ENCODE results near the gene ACTRT3.

Gene ACTRT3

DNA sequence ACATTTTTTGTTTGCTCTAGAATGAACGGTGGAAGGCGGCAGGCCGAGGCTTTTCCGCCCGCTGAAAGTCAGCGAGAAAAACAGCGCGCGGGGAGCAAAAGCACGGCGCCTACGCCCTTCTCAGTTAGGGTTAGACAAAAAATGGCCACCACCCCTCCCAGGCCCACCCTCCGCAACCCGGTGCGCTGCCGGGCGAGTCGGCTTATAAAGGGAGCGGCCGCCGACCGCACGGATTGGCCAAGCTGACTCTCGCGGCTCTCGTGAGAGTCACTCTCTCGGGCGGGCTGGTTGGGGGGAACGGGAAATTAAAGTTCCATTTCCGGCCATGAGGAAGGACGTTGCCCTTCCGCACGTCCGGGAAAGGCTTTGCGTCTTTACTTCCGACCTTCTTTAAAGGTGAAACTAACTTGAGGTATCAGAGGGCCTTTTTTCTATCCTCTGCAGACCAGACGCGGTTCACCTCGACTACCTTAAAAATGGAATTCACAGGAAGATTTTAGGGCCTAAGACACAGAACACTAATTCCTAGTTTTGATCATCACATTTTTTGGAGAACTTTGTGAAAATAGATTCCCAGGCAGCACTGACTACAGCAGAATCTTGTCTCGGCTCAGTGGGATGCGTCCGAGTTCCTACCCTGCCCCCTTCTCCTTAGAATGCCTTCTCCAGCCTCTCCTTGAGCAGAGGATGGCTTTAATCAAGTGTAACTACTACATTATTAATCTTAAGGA is 4.3 kb downstream of the ACTRT3 start, which contains the start of gene TERC:
Gene TERC (minus strand): TSS at position 179 of the 731 bp plus-strand sequence.
- Mint-ChIP-seq H3K27ac (ENCODE audit: low read depth) (peak within 1 kb of the TSS; percentile 93), H3K36me3 (ENCODE audit: insufficient read depth) (peaks cover 17% of the 10 kb centered on the region), H3K4me3 (peak within 1 kb of the TSS; percentile 92), H3K4me1 (peaks cover 19% of the 10 kb centered on the region), H3K27me3 (no peaks in the 10 kb centered on the region), H3K9me3 (peaks cover 5% of the 10 kb centered on the region)
- DNase-seq (ENCODE audit: low spot score in 2 of 2) (peak; percentile 82 to 90), ATAC-seq (replicated peaks; ENCODE audit: extremely low read depth, poor library complexity, severe bottlenecking) (peak; percentile 89)

DNA sequence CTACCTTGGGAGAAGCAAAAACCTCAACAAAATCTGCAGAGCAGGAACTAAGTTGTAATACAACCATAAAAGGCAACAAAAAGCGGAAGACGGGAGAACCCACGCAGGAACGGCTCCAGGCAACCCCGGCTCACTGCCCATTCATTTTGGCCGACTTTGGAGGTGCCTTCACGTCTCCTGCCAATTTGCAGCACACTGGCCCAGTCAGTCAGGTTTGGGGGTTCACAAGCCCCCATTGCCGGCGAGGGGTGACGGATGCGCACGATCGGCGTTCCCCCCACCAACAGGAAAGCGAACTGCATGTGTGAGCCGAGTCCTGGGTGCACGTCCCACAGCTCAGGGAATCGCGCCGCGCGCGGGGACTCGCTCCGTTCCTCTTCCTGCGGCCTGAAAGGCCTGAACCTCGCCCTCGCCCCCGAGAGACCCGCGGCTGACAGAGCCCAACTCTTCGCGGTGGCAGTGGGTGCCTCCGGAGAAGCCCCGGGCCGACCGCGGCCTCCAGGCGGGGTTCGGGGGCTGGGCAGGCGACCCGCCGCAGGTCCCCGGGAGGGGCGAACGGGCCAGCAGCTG is 5.0 kb downstream of the ACTRT3 start:
- Mint-ChIP-seq H3K4me3 (peak overlapping the region; percentile 92), H3K27me3 (no peaks in the 10 kb centered on the region), H3K4me1 (peaks cover 16% of the 10 kb centered on the region), H3K36me3 (ENCODE audit: insufficient read depth) (peaks cover 13% of the 10 kb centered on the region), H3K27ac (ENCODE audit: low read depth) (peak overlapping the region; percentile 93), H3K9me3 (peaks cover 5% of the 10 kb centered on the region)
- DNase-seq (ENCODE audit: low spot score in 2 of 2) (peak in 1 of 2 donors; percentile 54), ATAC-seq (replicated peaks; ENCODE audit: extremely low read depth, poor library complexity, severe bottlenecking) (peak; percentile 46)

DNA sequence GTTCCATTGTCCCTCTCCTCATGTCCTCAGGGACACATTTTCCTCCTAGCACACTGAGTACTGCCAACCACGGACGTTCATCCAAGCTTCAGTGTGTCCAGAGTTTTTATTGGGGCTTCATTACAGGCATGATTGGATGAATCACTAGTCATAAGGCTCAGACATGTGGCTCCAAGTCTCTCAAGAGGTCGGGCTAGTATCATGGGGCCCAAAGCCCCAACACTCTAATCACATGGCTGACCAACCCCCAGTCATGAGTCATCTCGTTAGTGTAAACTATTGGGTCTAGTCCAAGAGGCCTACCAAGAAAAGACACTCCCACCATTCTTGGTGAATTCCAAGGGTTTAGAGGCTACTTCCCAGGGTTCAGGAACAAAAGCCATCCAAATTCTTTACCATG is 8.9 kb downstream of the ACTRT3 start:
- peaks cover 21% of the 10 kb centered on the region for H3K4me1 Mint-ChIP-seq
- peaks cover 8% of the 10 kb centered on the region for H3K36me3 Mint-ChIP-seq (ENCODE audit: insufficient read depth)
- H3K27ac Mint-ChIP-seq (ENCODE audit: low read depth) = no peak overlapping the region
- ATAC-seq (replicated peaks; ENCODE audit: extremely low read depth, poor library complexity, severe bottlenecking) (no peak), DNase-seq (ENCODE audit: low spot score in 2 of 2) (no peak)
- H3K27me3 Mint-ChIP-seq = no peaks in the 10 kb centered on the region
- no peak overlapping the region for H3K4me3 Mint-ChIP-seq
- no peaks in the 10 kb centered on the region for H3K9me3 Mint-ChIP-seq

DNA sequence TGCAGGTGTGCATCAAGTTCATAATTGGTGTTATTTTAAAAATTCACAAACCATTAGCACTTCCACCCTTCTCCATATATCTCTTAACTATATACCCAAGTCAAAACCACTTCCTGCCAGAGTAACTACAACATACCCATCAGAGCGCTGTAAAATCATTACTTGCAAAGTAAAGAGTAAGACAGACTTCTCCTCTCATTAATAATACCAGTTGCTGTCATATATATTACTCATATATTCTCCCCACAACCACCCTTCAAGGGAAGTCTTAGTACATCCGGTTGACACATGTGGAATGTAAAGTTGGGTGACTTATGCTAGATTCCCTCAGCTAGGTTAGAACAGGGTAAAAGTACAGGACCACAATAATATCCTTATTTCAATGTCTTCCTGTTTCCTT is 10.1 kb downstream of the ACTRT3 start:
- DNase-seq (ENCODE audit: low spot score in 2 of 2) (no peak), ATAC-seq (replicated peaks; ENCODE audit: extremely low read depth, poor library complexity, severe bottlenecking) (peak; percentile 66)
- H3K9me3 Mint-ChIP-seq = no peaks in the 10 kb centered on the region
- H3K27me3 Mint-ChIP-seq = no peaks in the 10 kb centered on the region
- no peak overlapping the region for H3K4me3 Mint-ChIP-seq
- peaks cover 14% of the 10 kb centered on the region for H3K4me1 Mint-ChIP-seq
- H3K36me3 Mint-ChIP-seq (ENCODE audit: insufficient read depth) = peaks cover 2% of the 10 kb centered on the region
- no peak overlapping the region for H3K27ac Mint-ChIP-seq (ENCODE audit: low read depth)

DNA sequence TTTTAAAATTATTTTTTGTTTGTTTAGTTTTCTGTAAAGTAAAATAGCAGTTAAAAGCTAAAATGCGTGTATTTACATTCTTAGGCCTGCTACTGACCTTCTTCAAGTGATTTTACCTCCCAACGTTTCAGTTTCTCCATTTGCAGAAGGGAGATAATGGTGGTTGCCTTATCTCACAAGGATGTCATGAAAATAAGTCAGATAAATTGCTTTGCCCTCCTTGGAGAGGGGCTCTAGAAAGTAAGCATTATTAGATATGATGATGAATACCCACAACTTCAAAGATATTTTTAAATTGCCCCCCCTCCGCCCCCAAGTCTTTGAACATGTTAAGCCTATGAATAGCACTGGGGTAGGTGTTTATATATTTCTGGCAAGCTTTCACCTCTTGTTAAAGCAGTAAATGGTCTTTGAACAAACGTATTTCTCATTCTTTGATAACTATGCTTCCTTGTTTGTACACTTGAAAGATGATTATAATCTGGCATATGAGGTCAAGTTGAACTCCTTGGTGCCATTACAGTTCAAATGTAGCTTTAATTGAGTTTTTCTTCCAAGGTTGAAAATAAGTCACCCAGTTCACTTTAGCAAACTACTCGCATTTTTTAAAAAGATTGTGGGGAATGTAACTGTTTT is 10.9 kb downstream of the ACTRT3 start:
- H3K4me1 Mint-ChIP-seq = peaks cover 8% of the 10 kb centered on the region
- DNase-seq (ENCODE audit: low spot score in 2 of 2) (no peak), ATAC-seq (replicated peaks; ENCODE audit: extremely low read depth, poor library complexity, severe bottlenecking) (no peak)
- no peaks in the 10 kb centered on the region for H3K36me3 Mint-ChIP-seq (ENCODE audit: insufficient read depth)
- no peaks in the 10 kb centered on the region for H3K9me3 Mint-ChIP-seq
- no peak overlapping the region for H3K27ac Mint-ChIP-seq (ENCODE audit: low read depth)
- no peak overlapping the region for H3K4me3 Mint-ChIP-seq
- H3K27me3 Mint-ChIP-seq = no peaks in the 10 kb centered on the region

DNA sequence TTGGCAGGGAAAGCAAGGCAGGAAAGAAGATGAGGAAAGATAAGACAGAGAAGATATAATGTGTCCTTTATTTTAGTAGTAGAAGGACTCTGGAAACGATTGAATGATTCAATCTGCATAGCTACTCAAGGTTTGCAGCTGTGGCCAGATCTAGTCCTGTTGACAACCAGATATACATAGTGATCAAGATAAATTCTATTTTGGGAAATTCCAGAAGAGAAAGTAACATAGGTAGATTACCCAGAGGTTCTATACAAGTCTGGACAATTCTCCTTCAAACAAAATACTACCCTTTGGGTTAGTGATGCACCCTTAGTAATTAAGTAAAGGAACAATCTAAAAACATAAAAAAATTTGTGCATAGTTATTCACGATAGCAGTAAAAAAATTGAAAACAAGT is 13.9 kb downstream of the ACTRT3 start:
- no peak for ATAC-seq (replicated peaks; ENCODE audit: extremely low read depth, poor library complexity, severe bottlenecking)
- Mint-ChIP-seq H3K4me3 (no peak overlapping the region), H3K27me3 (peaks cover 11% of the 10 kb centered on the region)

DNA sequence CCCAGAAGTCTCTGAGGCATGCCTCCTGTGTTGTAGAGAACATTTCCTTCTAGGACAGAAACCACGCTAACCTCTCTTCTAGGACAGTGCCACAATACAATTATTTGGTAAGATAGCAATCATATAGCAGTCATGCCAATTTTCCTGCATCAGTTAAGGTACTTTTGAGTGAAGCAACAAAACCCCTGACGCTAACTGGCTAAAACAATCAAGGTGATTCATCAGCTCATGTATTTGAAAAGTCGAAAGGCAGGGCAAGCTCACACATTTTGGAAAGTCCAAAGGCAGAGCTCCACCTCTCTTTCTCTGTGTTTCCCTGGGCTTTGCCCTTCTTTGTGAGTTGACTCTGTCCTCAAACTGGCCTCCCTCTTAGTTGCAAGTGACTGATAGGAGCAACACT is 14.7 kb downstream of the ACTRT3 start:
- peaks cover 8% of the 10 kb centered on the region for H3K4me1 Mint-ChIP-seq

More for the DNA sequence above, 13.9 kb downstream of the ACTRT3 start:
- Mint-ChIP-seq H3K27ac (ENCODE audit: low read depth) (no peak overlapping the region), H3K4me1 (peaks cover 8% of the 10 kb centered on the region), H3K9me3 (no peaks in the 10 kb centered on the region), H3K36me3 (ENCODE audit: insufficient read depth) (peaks cover 2% of the 10 kb centered on the region)
- no peak for DNase-seq (ENCODE audit: low spot score in 2 of 2)

DNA sequence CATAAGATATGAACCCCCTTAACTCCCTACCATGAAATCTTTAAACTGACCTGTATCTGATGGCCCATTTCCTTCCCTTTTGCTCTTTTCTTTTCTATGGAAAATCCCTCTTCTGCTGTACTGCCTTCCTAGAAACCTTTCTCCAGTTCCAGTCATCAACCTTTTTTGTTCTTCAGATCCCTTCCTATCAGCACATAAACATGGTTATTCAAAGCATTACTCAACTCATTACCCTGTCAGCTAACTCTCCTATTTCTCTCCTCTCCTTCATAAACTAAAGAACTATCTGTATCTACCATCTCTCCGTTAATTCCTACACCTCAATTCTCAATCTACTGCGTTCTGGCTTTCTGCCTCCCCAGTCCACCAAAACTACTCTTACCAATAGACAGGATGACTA is 17.5 kb downstream of the ACTRT3 start:
- Mint-ChIP-seq H3K4me3 (no peak overlapping the region), H3K4me1 (no peaks in the 10 kb centered on the region), H3K27ac (ENCODE audit: low read depth) (no peak overlapping the region), H3K9me3 (no peaks in the 10 kb centered on the region), H3K36me3 (ENCODE audit: insufficient read depth) (peaks cover 2% of the 10 kb centered on the region), H3K27me3 (peaks cover 36% of the 10 kb centered on the region)
- ATAC-seq (replicated peaks; ENCODE audit: extremely low read depth, poor library complexity, severe bottlenecking) (no peak), DNase-seq (ENCODE audit: low spot score in 2 of 2) (no peak)

More for the DNA sequence above, 14.7 kb downstream of the ACTRT3 start:
- Mint-ChIP-seq H3K27me3 (peaks cover 11% of the 10 kb centered on the region), H3K27ac (ENCODE audit: low read depth) (no peak overlapping the region), H3K9me3 (no peaks in the 10 kb centered on the region), H3K4me3 (no peak overlapping the region), H3K36me3 (ENCODE audit: insufficient read depth) (peaks cover 2% of the 10 kb centered on the region)
- DNase-seq (ENCODE audit: low spot score in 2 of 2) (no peak), ATAC-seq (replicated peaks; ENCODE audit: extremely low read depth, poor library complexity, severe bottlenecking) (no peak)

DNA sequence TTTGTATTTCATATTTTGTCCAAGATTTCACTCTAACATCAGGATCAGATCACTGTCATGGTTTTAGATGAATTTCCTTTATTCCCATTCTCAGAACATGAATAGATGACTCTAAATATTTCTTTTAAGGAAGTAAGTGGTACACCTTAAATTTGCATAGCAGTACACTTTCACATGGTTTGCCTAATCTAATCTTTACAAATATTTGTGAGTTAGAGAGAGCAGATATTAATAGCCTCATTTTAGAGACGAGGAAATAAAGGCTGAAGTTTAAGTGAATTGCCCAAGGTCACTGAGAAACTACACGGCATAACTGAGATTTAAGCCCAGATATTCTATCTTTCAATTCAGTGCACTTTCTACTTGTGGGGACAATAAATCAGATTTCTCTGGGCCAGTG is 18.7 kb downstream of the ACTRT3 start:
- no peak for ATAC-seq (replicated peaks; ENCODE audit: extremely low read depth, poor library complexity, severe bottlenecking)

DNA sequence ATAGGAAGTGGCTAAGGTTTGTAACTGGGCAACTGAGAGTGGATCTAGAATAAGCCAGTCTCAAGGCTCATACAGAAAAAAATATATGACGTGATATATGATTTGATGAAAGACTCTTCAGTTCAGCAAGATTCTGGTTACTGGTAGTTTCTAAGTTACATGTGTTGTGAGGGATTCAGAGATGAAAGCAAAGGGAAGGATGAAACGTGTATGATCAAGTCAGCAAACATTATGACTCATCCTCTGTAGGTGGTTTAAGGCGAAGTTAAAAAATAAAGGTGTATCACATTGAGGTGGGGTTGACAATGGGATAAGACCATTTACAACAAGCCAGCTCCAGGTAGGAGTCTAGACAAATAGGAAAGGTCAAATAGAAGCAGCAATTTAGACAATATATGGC is 20.7 kb downstream of the ACTRT3 start:
- Mint-ChIP-seq H3K36me3 (ENCODE audit: insufficient read depth) (peaks cover 2% of the 10 kb centered on the region), H3K27ac (ENCODE audit: low read depth) (no peak overlapping the region), H3K27me3 (peaks cover 48% of the 10 kb centered on the region)

More for the DNA sequence above, 18.7 kb downstream of the ACTRT3 start:
- no peak overlapping the region for H3K4me3 Mint-ChIP-seq
- H3K27ac Mint-ChIP-seq (ENCODE audit: low read depth) = no peak overlapping the region
- H3K36me3 Mint-ChIP-seq (ENCODE audit: insufficient read depth) = peaks cover 2% of the 10 kb centered on the region
- H3K9me3 Mint-ChIP-seq = no peaks in the 10 kb centered on the region
- H3K4me1 Mint-ChIP-seq = no peaks in the 10 kb centered on the region
- no peak for DNase-seq (ENCODE audit: low spot score in 2 of 2)
- H3K27me3 Mint-ChIP-seq = peaks cover 48% of the 10 kb centered on the region

DNA sequence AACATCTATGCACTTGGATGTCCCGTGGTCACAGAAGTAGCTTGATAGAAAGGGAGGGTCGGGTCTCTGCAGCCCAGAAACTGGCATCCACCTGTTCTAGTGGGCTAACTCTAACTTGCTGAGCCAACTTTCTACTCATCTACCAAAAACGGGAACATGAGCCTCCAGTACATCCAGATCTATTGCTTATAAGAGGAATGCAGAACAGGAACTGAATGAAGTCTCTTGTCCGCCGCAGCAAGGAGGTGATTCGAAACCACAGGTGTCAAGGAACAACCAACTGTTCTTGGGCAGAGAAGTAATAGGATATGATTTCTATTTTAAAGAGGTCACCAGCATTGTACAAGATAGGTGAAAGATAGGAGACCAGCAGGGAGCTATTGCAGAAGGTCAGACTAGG is 22.4 kb downstream of the ACTRT3 start:
- H3K4me3 Mint-ChIP-seq = no peak overlapping the region
- H3K27ac Mint-ChIP-seq (ENCODE audit: low read depth) = no peak overlapping the region
- H3K4me1 Mint-ChIP-seq = no peaks in the 10 kb centered on the region
- H3K27me3 Mint-ChIP-seq = peaks cover 42% of the 10 kb centered on the region
- H3K36me3 Mint-ChIP-seq (ENCODE audit: insufficient read depth) = no peaks in the 10 kb centered on the region
- H3K9me3 Mint-ChIP-seq = no peaks in the 10 kb centered on the region
- DNase-seq (ENCODE audit: low spot score in 2 of 2) (no peak), ATAC-seq (replicated peaks; ENCODE audit: extremely low read depth, poor library complexity, severe bottlenecking) (no peak)

More for the DNA sequence above, 20.7 kb downstream of the ACTRT3 start:
- DNase-seq (ENCODE audit: low spot score in 2 of 2) (no peak), ATAC-seq (replicated peaks; ENCODE audit: extremely low read depth, poor library complexity, severe bottlenecking) (no peak)
- Mint-ChIP-seq H3K4me1 (no peaks in the 10 kb centered on the region), H3K4me3 (no peak overlapping the region), H3K9me3 (no peaks in the 10 kb centered on the region)

DNA sequence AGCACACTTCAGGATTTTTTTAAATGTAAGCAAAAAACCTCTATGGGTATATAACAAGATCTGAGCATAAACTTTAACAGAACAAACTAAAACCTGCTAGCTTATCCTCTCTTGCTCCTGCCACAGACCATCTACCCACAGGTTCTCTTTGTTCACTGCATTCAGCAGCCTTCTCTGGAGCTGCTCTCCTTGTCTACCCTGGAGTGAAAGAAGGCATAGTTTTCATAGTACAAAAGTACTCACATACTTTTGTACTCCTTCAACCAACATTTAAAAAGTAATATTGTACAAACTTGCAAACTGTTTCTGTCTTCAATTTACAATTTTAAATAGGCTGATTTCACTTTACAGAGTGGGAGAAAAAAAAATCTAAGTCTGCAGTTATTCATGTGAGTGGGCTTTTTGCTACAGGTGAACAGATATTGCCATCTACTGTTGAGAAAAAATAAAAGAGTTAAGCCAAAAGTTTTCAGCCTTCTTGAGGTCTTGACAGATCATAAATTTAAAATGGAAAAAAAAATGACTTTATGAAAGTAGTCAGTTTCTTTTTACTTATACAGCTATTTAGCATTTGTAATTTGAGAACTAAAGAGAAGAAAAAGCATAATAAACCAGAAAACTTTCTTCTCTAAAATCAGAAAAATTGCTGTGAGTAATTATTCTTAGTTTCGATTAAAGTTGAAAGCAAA is 24.9 kb downstream of the ACTRT3 start:
- Mint-ChIP-seq H3K4me1 (no peaks in the 10 kb centered on the region), H3K9me3 (no peaks in the 10 kb centered on the region), H3K27ac (ENCODE audit: low read depth) (no peak overlapping the region), H3K27me3 (peaks cover 44% of the 10 kb centered on the region), H3K4me3 (no peak overlapping the region), H3K36me3 (ENCODE audit: insufficient read depth) (no peaks in the 10 kb centered on the region)
- ATAC-seq (replicated peaks; ENCODE audit: extremely low read depth, poor library complexity, severe bottlenecking) (no peak), DNase-seq (ENCODE audit: low spot score in 2 of 2) (no peak)

Measured in central memory CD8-positive, alpha-beta T cell (primary cell).